CD4-positive, alpha-beta T cell treated with Interleukin-21 for 1 hour (primary cell): ENCODE data around the gene GNA12.

ENCODE experiments used
- DNase-seq: peaks from one replicate; pipeline ENCODE4 v3.0.0-alpha.2; 2020

GNA12 gene

GRCh38 chr7:2844153-2845033 lies at the start of gene GNA12:
GNA12 (minus strand) TSS chr7:2844308; CDS start chr7:2844161, 147 bp downstream.
- DNase-seq = peak; percentile 99

GRCh38 chr7:2893411-2893861 lies 49.3 kb upstream of the GNA12 start:
- DNase-seq = peak; percentile 15

- no peak for DNase-seq
These were observed 48.4 kb upstream of the GNA12 start for GRCh38 chr7:2892549-2892948.

GRCh38 chr7:2887816-2888215 lies 43.7 kb upstream of the GNA12 start:
- no peak for DNase-seq

GRCh38 chr7:2886900-2887299 lies 42.8 kb upstream of the GNA12 start:
- DNase-seq = peak; percentile 76

- no peak for DNase-seq
These were observed 42.3 kb upstream of the GNA12 start for GRCh38 chr7:2886391-2886790.

GRCh38 chr7:2884161-2884560 lies 40.1 kb upstream of the GNA12 start:
- DNase-seq = no peak

GRCh38 chr7:2883101-2883500 lies 39.0 kb upstream of the GNA12 start:
- DNase-seq = no peak

- no peak for DNase-seq
These were observed 38.0 kb upstream of the GNA12 start for GRCh38 chr7:2882111-2882510.

GRCh38 chr7:2880874-2881533 lies 36.9 kb upstream of the GNA12 start:
- DNase-seq = no peak

- DNase-seq = no peak
These were observed 35.9 kb upstream of the GNA12 start for GRCh38 chr7:2880051-2880450.

- no peak for DNase-seq
These were observed 35.2 kb upstream of the GNA12 start for GRCh38 chr7:2879354-2879753.

- DNase-seq = no peak
These were observed 34.2 kb upstream of the GNA12 start for GRCh38 chr7:2878306-2878705.

- DNase-seq = no peak
These were observed 32.1 kb upstream of the GNA12 start for GRCh38 chr7:2876031-2876731.

- no peak for DNase-seq
These were observed 29.8 kb upstream of the GNA12 start for GRCh38 chr7:2873686-2874551.

- DNase-seq = no peak
These were observed 29.0 kb upstream of the GNA12 start for GRCh38 chr7:2873146-2873545.

- DNase-seq = no peak
These were observed 28.3 kb upstream of the GNA12 start for GRCh38 chr7:2872296-2872874.

GRCh38 chr7:2870471-2870931 lies 26.4 kb upstream of the GNA12 start:
- DNase-seq = peak; percentile 51

- DNase-seq = no peak
These were observed 25.9 kb upstream of the GNA12 start for GRCh38 chr7:2869981-2870380.

GRCh38 chr7:2866601-2867000 lies 22.5 kb upstream of the GNA12 start:
- DNase-seq = no peak

- peak; percentile 77 for DNase-seq
These were observed 21.0 kb upstream of the GNA12 start for GRCh38 chr7:2864999-2865670.
